Karpas-422 (cell line): ENCODE measurements around the gene C1orf141. TPM values are rescaled to one million over a fixed set of nuclear protein-coding genes. Genes with fewer than 3 reads are reported as not detected.
A peak's percentile ranks its signal among the peaks of the same experiment; 100 is the strongest.

ENCODE experiments used
- DNase-seq: peaks from one replicate; pipeline ENCODE4 v3.0.0-alpha.2; 2015
- H2AFZ ChIP-seq: fragments of 200-600 bp; sonication (generic); 2 replicates; pipeline ENCODE4 v1.6.1; 2014; ENCODE audit warnings: antibody characterized with exemption, low read length, mixed read lengths
- H3K27ac ChIP-seq: fragments of 200-600 bp; sonication (generic); 2 replicates; pipeline ENCODE4 v1.5.1; 2014; ENCODE audit warnings: mild to moderate bottlenecking, low read length, moderate library complexity
- H3K27me3 ChIP-seq: fragments of 200-600 bp; sonication (generic); 2 replicates; pipeline ENCODE4 v1.6.1; 2014; ENCODE audit warnings: low read length, mixed read lengths
- H3K36me3 ChIP-seq: fragments of 200-600 bp; sonication (generic); 2 replicates; pipeline ENCODE4 v1.6.1; 2014; ENCODE audit warnings: low read length, mixed read lengths; ENCODE audit not compliant: insufficient read depth
- H3K4me1 ChIP-seq: fragments of 200-600 bp; sonication (generic); 2 replicates; pipeline ENCODE4 v1.6.1; 2014; ENCODE audit warnings: mild to moderate bottlenecking, low read length, mixed read lengths
- H3K4me2 ChIP-seq: fragments of 200-600 bp; sonication (generic); 2 replicates; pipeline ENCODE4 v1.6.1; 2014; ENCODE audit warnings: low read length, low read depth, mild to moderate bottlenecking; ENCODE audit not compliant: poor library complexity, severe bottlenecking
- H3K4me3 ChIP-seq: fragments of 200-600 bp; sonication (generic); 2 replicates; pipeline ENCODE4 v1.5.1; 2014; ENCODE audit warnings: mild to moderate bottlenecking, antibody characterized with exemption, low read length, mixed read lengths
- H3K79me2 ChIP-seq: fragments of 200-600 bp; sonication (generic); 2 replicates; pipeline ENCODE4 v1.6.1; 2014; ENCODE audit warnings: mild to moderate bottlenecking, low read length, mixed read lengths
- H3K9ac ChIP-seq: fragments of 200-600 bp; sonication (generic); 2 replicates; pipeline ENCODE4 v1.6.0; 2014; ENCODE audit warnings: low read length
- H3K9me2 ChIP-seq: fragments of 200-600 bp; sonication (generic), shearing (Covaris generic); replicated peaks from 2 replicates; pipeline ENCODE4 v1.6.0; 2014; ENCODE audit warnings: mild to moderate bottlenecking, low read length, moderate library complexity; ENCODE audit not compliant: insufficient read depth
- H3K9me3 ChIP-seq: fragments of 300-700, 200-600 bp; sonication (generic); 2 replicates; pipeline ENCODE4 v1.6.1; 2014; ENCODE audit warnings: low read length, mixed read lengths
- H4K20me1 ChIP-seq: fragments of 200-600 bp; sonication (generic); 2 replicates; pipeline ENCODE4 v1.6.1; 2014; ENCODE audit warnings: mild to moderate bottlenecking, antibody characterized with exemption, low read length, low read depth; ENCODE audit not compliant: insufficient read depth
- total RNA-seq: library from RNA; depleted of rRNA; stranded (reverse); fragments of >200 nt; shearing (Covaris generic); gene quantifications from 2 replicates; pipeline ENCODE4 v1.2.3, GENCODE V29; 2014; ENCODE audit warnings: low replicate concordance

C1orf141 gene
- total RNA-seq, 1 experiment from 2014 or later: not detected

GRCh38 chr1:67100833-67101232 is 33.9 kb downstream of the C1orf141 start:
- H3K4me2 ChIP-seq: peak overlapping the region; percentile 52
- H3K27me3 ChIP-seq: no peaks in the 10 kb centered on the region
- no peak overlapping the region for H3K9ac ChIP-seq
- H3K9me3 ChIP-seq: no peaks in the 10 kb centered on the region
- H3K4me3 ChIP-seq: no peak overlapping the region
- no peaks in the 10 kb centered on the region for H4K20me1 ChIP-seq
- peak overlapping the region; percentile 92 for H2AFZ ChIP-seq
- H3K4me1 ChIP-seq: peaks cover 28% of the 10 kb centered on the region
- no peaks in the 10 kb centered on the region for H3K9me2 ChIP-seq
- no peaks in the 10 kb centered on the region for H3K36me3 ChIP-seq
- H3K27ac ChIP-seq: no peak overlapping the region
- H3K79me2 ChIP-seq: no peaks in the 10 kb centered on the region
- peak; percentile 47 for DNase-seq

GRCh38 chr1:67097305-67097704 is 37.5 kb downstream of the C1orf141 start:
- H4K20me1 ChIP-seq: no peaks in the 10 kb centered on the region
- H3K79me2 ChIP-seq: no peaks in the 10 kb centered on the region
- H3K9ac ChIP-seq: no peak overlapping the region
- no peaks in the 10 kb centered on the region for H3K27me3 ChIP-seq
- H3K4me1 ChIP-seq: peaks cover 20% of the 10 kb centered on the region
- H2AFZ ChIP-seq: no peak overlapping the region
- H3K27ac ChIP-seq: no peak overlapping the region
- no peak overlapping the region for H3K4me2 ChIP-seq
- no peak for DNase-seq
- H3K4me3 ChIP-seq: no peak overlapping the region
- no peaks in the 10 kb centered on the region for H3K36me3 ChIP-seq
- no peaks in the 10 kb centered on the region for H3K9me3 ChIP-seq
- H3K9me2 ChIP-seq: no peaks in the 10 kb centered on the region

- Histone ChIP-seq H3K9ac (no peak overlapping the region), H3K79me2 (no peaks in the 10 kb centered on the region), H3K4me3 (no peak overlapping the region), H3K27ac (no peak overlapping the region), H3K36me3 (no peaks in the 10 kb centered on the region), H3K9me3 (no peaks in the 10 kb centered on the region), H3K4me2 (no peak overlapping the region), H2AFZ (no peak overlapping the region), H4K20me1 (no peaks in the 10 kb centered on the region), H3K4me1 (no peaks in the 10 kb centered on the region), H3K27me3 (no peaks in the 10 kb centered on the region), H3K9me2 (no peaks in the 10 kb centered on the region)
- no peak for DNase-seq
Measured at GRCh38 chr1:67094191-67094590, 40.6 kb downstream of the C1orf141 start.

GRCh38 chr1:67089685-67090208 is 45.0 kb downstream of the C1orf141 start:
- DNase-seq: no peak
- Histone ChIP-seq H3K9me2 (no peaks in the 10 kb centered on the region), H3K4me1 (no peaks in the 10 kb centered on the region), H3K27me3 (no peaks in the 10 kb centered on the region), H3K4me3 (no peak overlapping the region), H3K9ac (no peak overlapping the region), H3K4me2 (no peak overlapping the region), H3K79me2 (no peaks in the 10 kb centered on the region), H4K20me1 (no peaks in the 10 kb centered on the region), H3K9me3 (no peaks in the 10 kb centered on the region), H3K36me3 (no peaks in the 10 kb centered on the region), H2AFZ (no peak overlapping the region), H3K27ac (no peak overlapping the region)

GRCh38 chr1:67088440-67088839 is 46.3 kb downstream of the C1orf141 start:
- Histone ChIP-seq H3K4me1 (no peaks in the 10 kb centered on the region), H2AFZ (no peak overlapping the region), H3K27me3 (no peaks in the 10 kb centered on the region), H3K79me2 (no peaks in the 10 kb centered on the region), H3K9me3 (no peaks in the 10 kb centered on the region), H3K4me2 (no peak overlapping the region), H3K9me2 (no peaks in the 10 kb centered on the region), H3K9ac (no peak overlapping the region), H3K36me3 (no peaks in the 10 kb centered on the region), H3K4me3 (no peak overlapping the region), H3K27ac (no peak overlapping the region), H4K20me1 (no peaks in the 10 kb centered on the region)
- no peak for DNase-seq

- Histone ChIP-seq H3K4me3 (no peak overlapping the region), H4K20me1 (no peaks in the 10 kb centered on the region), H3K9me3 (no peaks in the 10 kb centered on the region), H3K9me2 (no peaks in the 10 kb centered on the region), H2AFZ (no peak overlapping the region), H3K9ac (no peak overlapping the region), H3K36me3 (no peaks in the 10 kb centered on the region), H3K4me1 (no peaks in the 10 kb centered on the region), H3K27ac (no peak overlapping the region), H3K27me3 (no peaks in the 10 kb centered on the region), H3K4me2 (no peak overlapping the region), H3K79me2 (no peaks in the 10 kb centered on the region)
- DNase-seq: no peak
Measured at GRCh38 chr1:67085326-67085725, 49.4 kb downstream of the C1orf141 start.

GRCh38 chr1:67084765-67085318 is 49.9 kb downstream of the C1orf141 start:
- H3K9me2 ChIP-seq: no peaks in the 10 kb centered on the region
- no peak for DNase-seq
- no peaks in the 10 kb centered on the region for H3K79me2 ChIP-seq
- no peaks in the 10 kb centered on the region for H3K9me3 ChIP-seq
- H3K36me3 ChIP-seq: no peaks in the 10 kb centered on the region
- no peak overlapping the region for H3K4me2 ChIP-seq
- H3K4me3 ChIP-seq: no peak overlapping the region
- no peak overlapping the region for H2AFZ ChIP-seq
- H3K4me1 ChIP-seq: no peaks in the 10 kb centered on the region
- H3K9ac ChIP-seq: no peak overlapping the region
- H3K27me3 ChIP-seq: no peaks in the 10 kb centered on the region
- no peaks in the 10 kb centered on the region for H4K20me1 ChIP-seq
- H3K27ac ChIP-seq: no peak overlapping the region

- Histone ChIP-seq H3K27ac (no peak overlapping the region), H3K4me2 (no peak overlapping the region), H3K27me3 (no peaks in the 10 kb centered on the region), H3K9me3 (no peaks in the 10 kb centered on the region), H2AFZ (no peak overlapping the region), H3K79me2 (no peaks in the 10 kb centered on the region), H3K9me2 (no peaks in the 10 kb centered on the region), H3K4me1 (no peaks in the 10 kb centered on the region), H3K4me3 (no peak overlapping the region), H3K9ac (no peak overlapping the region), H3K36me3 (no peaks in the 10 kb centered on the region), H4K20me1 (no peaks in the 10 kb centered on the region)
- no peak for DNase-seq
Measured at GRCh38 chr1:67078291-67078690, 56.5 kb downstream of the C1orf141 start.
